K562 (cell line): ENCODE measurements around the gene SPIRE1. TPM values are rescaled to one million over a fixed set of nuclear protein-coding genes. Genes with fewer than 3 reads are reported as not detected.

ENCODE experiments used
- ATAC-seq: fragments of 200-7000 bp; cut with Tn5 transposase; 3 replicates; pipeline ENCODE4 v1.9.1; 2020; ENCODE audit warnings: moderate library complexity
- BruUV-seq: library from RNA; stranded (reverse); fragments of 400-500 nt; replicated peaks from 2 replicates; lab custom pipeline; 2021; lab: Mats Ljungman, UMichigan
- CTCF ChIA-PET: fragments of 300-600 bp; formaldehyde crosslinking; extraction: SDS; loops from one replicate; lab custom pipeline; 2021; ENCODE audit warnings: low intra/inter-chr PET ratio; lab: Yijun Ruan, JAX
- POLR2A ChIA-PET: fragments of 300-600, 350-650 bp; sonication (Branson Sonifier 250); formaldehyde crosslinking; extraction: SDS; loops from one replicate; lab custom pipeline; 2021; ENCODE audit warnings: antibody characterized with exemption, inconsistent platforms; lab: Yijun Ruan, JAX
- DNase-seq, 4 experiments: peaks; one replicate each; pipeline versions ENCODE4 v3.0.0 to v3.0.0-alpha.2; 2011 to 2018; ENCODE audit warnings: low spot score in 3 of 4, mixed read lengths in 3 of 4; ENCODE audit errors: extremely low read depth in 1 of 4
- FAIRE-seq: peaks from 2 replicates; lab custom pipeline; 2011; peaks lifted over from hg19 to GRCh38; lab: Jason Lieb, UNC
- H2AFZ ChIP-seq: 2 replicates; pipeline ENCODE4 v1.6.0; 2011; ENCODE audit warnings: low read depth, low read length, control low read depth, inconsistent platforms
- H3K27ac ChIP-seq: fragments of 200-600 bp; 3 replicates; pipeline ENCODE4 v1.8.0; 2011; ENCODE audit warnings: low read depth, mild to moderate bottlenecking, control low read depth, inconsistent platforms, low read length, moderate library complexity, mixed read lengths; ENCODE audit errors: extremely low read depth
- H3K27me3 ChIP-seq, 2 experiments: fragments of 300-600 bp in 1 of 2; 2 replicates in 1 of 2; 3 replicates in 1 of 2; pipeline versions ENCODE4 v1.6.0 to v1.8.0; 2011; ENCODE audit warnings: inconsistent platforms in 2 of 2, low read length in 2 of 2, mild to moderate bottlenecking in 1 of 2, mixed read lengths in 1 of 2, moderate library complexity in 1 of 2; ENCODE audit not compliant: control insufficient read depth in 2 of 2, insufficient read depth in 2 of 2
- H3K36me3 ChIP-seq: fragments of 300-600 bp; 3 replicates; pipeline ENCODE4 v1.8.0; 2011; ENCODE audit warnings: mild to moderate bottlenecking, low read length, inconsistent platforms; ENCODE audit not compliant: control insufficient read depth, insufficient read depth
- H3K4me1 ChIP-seq, 2 experiments: fragments of 200-600 bp in 1 of 2; replicated peaks in 1 of 2; 2 replicates in 1 of 2; 3 replicates in 1 of 2; pipeline versions ENCODE4 v1.5.1 to v1.8.0; 2011; ENCODE audit warnings: inconsistent platforms in 2 of 2, low read length in 2 of 2, mild to moderate bottlenecking in 1 of 2, mixed read lengths in 1 of 2, moderate library complexity in 1 of 2; ENCODE audit not compliant: control insufficient read depth in 2 of 2, insufficient read depth in 2 of 2
- H3K4me2 ChIP-seq: 2 replicates; pipeline ENCODE4 v1.6.1; 2011; ENCODE audit warnings: low read length, control low read depth, inconsistent platforms, mixed read lengths; ENCODE audit not compliant: insufficient read depth
- H3K4me3 ChIP-seq: fragments of 200-600 bp; sonication (generic), shearing (Covaris generic); 2 replicates; pipeline ENCODE4 v1.5.1; 2016; ENCODE audit warnings: control low read depth, inconsistent platforms
- H3K79me2 ChIP-seq: fragments of 200-600 bp; 3 replicates; pipeline ENCODE4 v1.8.0; 2011; ENCODE audit warnings: low read length, inconsistent platforms; ENCODE audit not compliant: control insufficient read depth, insufficient read depth
- H3K9ac ChIP-seq, 2 experiments: 2 replicates each; pipeline versions ENCODE4 v1.6.0 to v1.6.1; 2011; ENCODE audit warnings: low read depth in 2 of 2, low read length in 2 of 2, control low read depth in 1 of 2, inconsistent platforms in 1 of 2, mild to moderate bottlenecking in 1 of 2, mixed read lengths in 1 of 2; ENCODE audit not compliant: insufficient read depth in 1 of 2
- H3K9me1 ChIP-seq: one replicate; pipeline ENCODE4 v1.6.0; 2011; ENCODE audit warnings: inconsistent platforms, mild to moderate bottlenecking, low read length, moderate library complexity; ENCODE audit not compliant: control insufficient read depth, insufficient read depth
- H3K9me3 ChIP-seq: replicated peaks from 2 replicates; pipeline ENCODE4 v1.5.1; 2011; ENCODE audit warnings: low read depth, low read length, inconsistent platforms; ENCODE audit not compliant: control insufficient read depth, insufficient read depth
- H4K20me1 ChIP-seq: replicated peaks from 2 replicates; pipeline ENCODE4 v1.6.1; 2011; ENCODE audit warnings: low read length, inconsistent platforms, mixed read lengths; ENCODE audit not compliant: control insufficient read depth, insufficient read depth
- ARHGAP35 ChIP-seq: fragments of 450-650 bp; IDR thresholded peaks from 2 replicates; pipeline ENCODE4 v1.6.1; 2018; ENCODE audit not compliant: partially characterized antibody
- CBX3 ChIP-seq, 2 experiments: IDR thresholded peaks; 1 replicate in 1 of 2; 2 replicates in 1 of 2; pipeline ENCODE4 v1.6.1; 2012; ENCODE audit warnings: inconsistent platforms in 2 of 2, low read length in 2 of 2, borderline replicate concordance in 1 of 2, control low read depth in 1 of 2
- CXXC5 ChIP-seq: fragments of 250-450 bp; sonication (Bioruptor Pico); IDR thresholded peaks from 2 replicates; pipeline ENCODE4 v1.8.0; 2022; ENCODE audit warnings: inconsistent platforms, mild to moderate bottlenecking, moderate library complexity
- E2F6 ChIP-seq, 2 experiments: IDR thresholded peaks; 2 replicates each; pipeline ENCODE4 v1.6.1; 2011; ENCODE audit warnings: borderline replicate concordance in 1 of 2, control low read depth in 1 of 2, low read depth in 1 of 2, low read length in 1 of 2, mild to moderate bottlenecking in 1 of 2, mixed read lengths in 1 of 2, moderate library complexity in 1 of 2; ENCODE audit not compliant: insufficient read depth in 1 of 2, insufficient read length in 1 of 2, poor library complexity in 1 of 2, severe bottlenecking in 1 of 2; ENCODE audit errors: extremely low read depth in 1 of 2
- E2F8 ChIP-seq: fragments of 450-650 bp; IDR thresholded peaks from 2 replicates; pipeline ENCODE4 v1.7.1; 2018; ENCODE audit warnings: mild to moderate bottlenecking, low read depth; ENCODE audit not compliant: partially characterized antibody
- ELF4 ChIP-seq: fragments of 450-650 bp; formaldehyde crosslinking; IDR thresholded peaks from 2 replicates; pipeline ENCODE4 v1.4.0; 2022; ENCODE audit warnings: missing genetic modification characterization
- HDGF ChIP-seq: fragments of 450-650 bp; IDR thresholded peaks from 2 replicates; pipeline ENCODE4 v1.6.1; 2016
- HMG20B ChIP-seq: fragments of 250-450 bp; sonication (Bioruptor Pico); IDR thresholded peaks from 2 replicates; pipeline ENCODE4 v1.5.0; 2021; ENCODE audit warnings: mild to moderate bottlenecking
- KLF13 ChIP-seq: fragments of 450-650 bp; IDR thresholded peaks from 2 replicates; pipeline ENCODE4 v1.6.1; 2016; ENCODE audit warnings: missing genetic modification characterization, low read depth, mild to moderate bottlenecking, missing compliant biosample characterization, moderate library complexity, borderline replicate concordance
- LCOR ChIP-seq: sonication (generic); formaldehyde crosslinking; IDR thresholded peaks from 2 replicates; pipeline ENCODE4 v1.8.0; 2022; ENCODE audit warnings: mild to moderate bottlenecking, missing genetic modification reagents
- NFYB ChIP-seq: IDR thresholded peaks from 2 replicates; pipeline ENCODE4 v1.6.1; 2011; ENCODE audit warnings: mild to moderate bottlenecking, moderate library complexity; ENCODE audit not compliant: insufficient read length; ENCODE audit errors: extremely low read depth
- NR2C2 ChIP-seq, 2 experiments: fragments of 200-800 bp in 1 of 2; sonication (Bioruptor generic) in 1 of 2; sonication (generic) in 1 of 2; formaldehyde crosslinking in 1 of 2; IDR thresholded peaks; 2 replicates each; pipeline versions ENCODE4 v1.6.1 to v1.8.0; 2016 to 2022; ENCODE audit warnings: mild to moderate bottlenecking in 1 of 2, missing compliant biosample characterization in 1 of 2, missing genetic modification characterization in 1 of 2, missing genetic modification reagents in 1 of 2
- TCF3 ChIP-seq: sonication (generic); formaldehyde crosslinking; IDR thresholded peaks from 2 replicates; pipeline ENCODE4 v1.4.0; 2020; ENCODE audit warnings: mild to moderate bottlenecking, missing genetic modification reagents
- ZC3H8 ChIP-seq: fragments of 450-650 bp; IDR thresholded peaks from 2 replicates; pipeline ENCODE4 v1.6.1; 2017
- ZNF24 ChIP-seq: fragments of 450-650 bp; IDR thresholded peaks from 2 replicates; pipeline ENCODE4 v1.6.1; 2016
- ZNF274 ChIP-seq: IDR thresholded peaks from 2 replicates; pipeline ENCODE4 v1.6.1; 2011; ENCODE audit warnings: low read depth, mild to moderate bottlenecking, low read length, moderate library complexity, borderline replicate concordance
- ZNF3 ChIP-seq: fragments of 250-450 bp; sonication (Bioruptor Pico); IDR thresholded peaks from 2 replicates; pipeline ENCODE4 v1.5.0; 2021; ENCODE audit warnings: mild to moderate bottlenecking, moderate library complexity
- ZNF584 ChIP-seq: fragments of 200-800 bp; sonication (Bioruptor generic); IDR thresholded peaks from 2 replicates; pipeline ENCODE4 v1.6.1; 2016; ENCODE audit warnings: low read depth, mild to moderate bottlenecking, missing genetic modification characterization, missing compliant biosample characterization
- WGBS: fragments of 100-300 bp; shearing (Covaris generic); methylation state at CpG from one replicate; pipeline ENCODE4 v1.1.6; 2016; ENCODE audit warnings: low coverage, mixed read lengths; ENCODE audit not compliant: insufficient coverage; ENCODE audit errors: missing lambda C conversion rate; 5-methylcytosine and 5-hydroxymethylcytosine counted together
- in situ Hi-C: fragments of 300-500 bp; cut with MboI; formaldehyde crosslinking; loops from 4 replicates; pipeline ENCODE4 v1.15.0; 2018; ENCODE audit warnings: inconsistent platforms, mixed read lengths
- intact Hi-C: fragments of 100-400 bp; cut with micrococcal nuclease; formaldehyde crosslinking; loops from 2 replicates; pipeline ENCODE4 v1.14.2; 2022
- polyA plus RNA-seq, 8 experiments: library from polyadenylated mRNA; depleted of rRNA in 4 of 8; stranded (reverse) in 5 of 8; unstranded in 3 of 8; fragments of >200 nt; fragmentation: Nextera tagmentation in 2 of 8; fragmentation: Illumina TruSeq in 1 of 8; extraction: Ambion mirVana in 2 of 8; extraction: Trizol in 1 of 8; gene quantifications; 2 replicates each; pipeline versions ENCODE4 v1.2.1 to v1.2.3, GENCODE V29; 2011 to 2014; ENCODE audit warnings: inconsistent platforms in 1 of 8, missing spikeins in 1 of 8
- total RNA-seq, 7 experiments: library from RNA; depleted of rRNA in 6 of 7; stranded (reverse); fragments of >200 nt in 6 of 7; fragmentation: Illumina TruSeq in 2 of 7; extraction: Trizol in 2 of 7; gene quantifications; 2 replicates each; pipeline versions ENCODE4 v1.2.1 to v1.2.3, GENCODE V29; 2011 to 2021; ENCODE audit warnings: low replicate concordance in 1 of 7

SPIRE1 gene
- total and polyA plus RNA-seq, 9 of the 15 experiments (the other 6 are each of a cell fraction or from before 2014, with no cell fraction given), result 2.9 to 14.0 (median 10.2) TPM

- Histone ChIP-seq H3K27ac (peak overlapping the region; percentile 72; the same call in 2 of the 3 replicates), H3K36me3 (no peaks in the 10 kb centered on the region), H3K9me1 (no peaks in the 10 kb centered on the region), H3K9ac (peak overlapping the region; percentile 4 to 8; a peak in 2 of 4 replicates), H4K20me1 (no peaks in the 10 kb centered on the region), H3K27me3 (peaks cover 3 to 4% of the 10 kb centered on the region in 2 experiments; a peak in 2 of 5 replicates), H3K79me2 (peaks cover 10% of the 10 kb centered on the region), H2AFZ (peak overlapping the region; percentile 80), H3K4me1 (peaks cover 29 to 34% of the 10 kb centered on the region in 2 experiments; a peak in 4 of 5 replicates), H3K9me3 (no peaks in the 10 kb centered on the region), H3K4me2 (peak overlapping the region; percentile 50), H3K4me3 (no peak overlapping the region)
- FAIRE-seq (peak; percentile 99), ATAC-seq (peak; percentile 75), DNase-seq (peak; percentile 55 to 87 (median 68))
- POLR2A ChIA-PET, result interaction anchor here (1.1 kb wide), 1 partner anchor 265 kb away, joined by 3 read pairs; no protein-coding TSS in a partner anchor
- in situ Hi-C loops (no loop called here), intact Hi-C loops (no loop called here)
- BruUV-seq, result no TSS peak
- 2% methylated on average over 6 of the region's 6 CpGs for WGBS
- CTCF ChIA-PET, result no interaction called here
- TF ChIP-seq ZNF24, result no peak
- TF ChIP-seq HDGF, result no peak
- TF ChIP-seq HMG20B (CRISPR knock-in tag), result no peak
- TF ChIP-seq LCOR (CRISPR knock-in tag), result no peak
- TF ChIP-seq ELF4, result no peak
- TF ChIP-seq CBX3 (IDR thresholded peaks at IDR 0.05; ENCODE audit: borderline replicate concordance in 1 of 2, low read length in 2 of 2), result no peak
- 0 out of 2 replicates have a peak, but pooled peaks have one; percentile 18 for TF ChIP-seq TCF3 (CRISPR knock-in tag)
- TF ChIP-seq ZNF3 (CRISPR knock-in tag), result no peak
- no peak for TF ChIP-seq ARHGAP35
- TF ChIP-seq CXXC5 (CRISPR knock-in tag), result 0 out of 2 replicates have a peak, but pooled peaks have one; percentile 22
- no peak for TF ChIP-seq ZNF584 (CRISPR knock-in tag)
- no peak for TF ChIP-seq ZNF274
- TF ChIP-seq NFYB, result no peak
- TF ChIP-seq E2F8, result peak; percentile 52
- no peak for TF ChIP-seq E2F6 (IDR thresholded peaks at IDR 0.05; ENCODE audit: borderline replicate concordance in 1 of 2, extremely low read depth in 1 of 2, insufficient read depth in 1 of 2, insufficient read length in 1 of 2, low read depth in 1 of 2, low read length in 1 of 2, poor library complexity in 1 of 2, severe bottlenecking in 1 of 2)
- TF ChIP-seq NR2C2 (CRISPR knock-in tag; IDR thresholded peaks at IDR 0.05), result no peak
- TF ChIP-seq NR2C2 (tag; IDR thresholded peaks at IDR 0.05), result peak; percentile 30; the same call in 1 of the 2 replicates
- TF ChIP-seq KLF13, result no peak
- TF ChIP-seq ZC3H8, result no peak
Observed at GRCh38 chr18:12403601-12404506, 254.1 kb downstream of the SPIRE1 start.
